GM18951 (cell line): ENCODE results near the gene ABT1.

Experiments used
- POLR2A ChIP-seq: IDR thresholded peaks from 4 replicates; pipeline ENCODE4 v1.6.1; 2011; ENCODE audit warnings: mild to moderate bottlenecking; ENCODE audit not compliant: insufficient read length, insufficient read depth; ENCODE audit errors: extremely low read depth
- in situ Hi-C: fragments of 300-500 bp; cut with MboI; formaldehyde crosslinking; loops from one replicate; pipeline ENCODE4 v1.12.0; 2022; ENCODE audit warnings: low sequenced_read_pairs, mixed read lengths, inconsistent platforms; ENCODE audit not compliant: unreplicated experiment

ABT1 gene

GRCh38 chr6:26561533-26562466 is 35.0 kb upstream of the ABT1 start:
- TF ChIP-seq POLR2A, result no peak
- in situ Hi-C loops, result loop anchor here (10.0 kb wide), 1 partner anchor 227 kb away; no protein-coding TSS in a partner anchor

- in situ Hi-C loops, result loop anchor here (10.0 kb wide), 1 partner anchor 229 kb away; no protein-coding TSS in a partner anchor
- TF ChIP-seq POLR2A, result no peak
Measured at GRCh38 chr6:26563488-26563887, 33.3 kb upstream of the ABT1 start.

GRCh38 chr6:26568601-26569432 is 27.9 kb upstream of the ABT1 start:
- in situ Hi-C loops, result loop anchor here (10.0 kb wide), 1 partner anchor 234 kb away; no protein-coding TSS in a partner anchor
- TF ChIP-seq POLR2A, result no peak

GRCh38 chr6:26569433-26569764 is 27.4 kb upstream of the ABT1 start:
- TF ChIP-seq POLR2A, result no peak
- in situ Hi-C loops, result loop anchor here (10.0 kb wide), 1 partner anchor 235 kb away; no protein-coding TSS in a partner anchor

- in situ Hi-C loops, result no loop called here
Measured at GRCh38 chr6:26570027-26570809, 26.5 kb upstream of the ABT1 start.

GRCh38 chr6:26571592-26572296 is 25.0 kb upstream of the ABT1 start:
- in situ Hi-C loops, result no loop called here
- TF ChIP-seq POLR2A, result no peak

More at GRCh38 chr6:26570027-26570809, 26.5 kb upstream of the ABT1 start:
- no peak for TF ChIP-seq POLR2A

GRCh38 chr6:26575494-26575939 is 21.2 kb upstream of the ABT1 start:
- in situ Hi-C loops, result no loop called here
- no peak for TF ChIP-seq POLR2A

GRCh38 chr6:26576407-26576843 is 20.3 kb upstream of the ABT1 start:
- no peak for TF ChIP-seq POLR2A
- in situ Hi-C loops, result no loop called here

GRCh38 chr6:26576929-26577719 is 19.6 kb upstream of the ABT1 start:
- TF ChIP-seq POLR2A, result no peak
- in situ Hi-C loops, result no loop called here

- no peak for TF ChIP-seq POLR2A
- in situ Hi-C loops, result no loop called here
Measured at GRCh38 chr6:26577720-26578072, 19.1 kb upstream of the ABT1 start.

GRCh38 chr6:26578279-26578678 is 18.5 kb upstream of the ABT1 start:
- in situ Hi-C loops, result no loop called here
- TF ChIP-seq POLR2A, result no peak
